ENCODE results near the gene SFI1. TPM values are rescaled to one million over a fixed set of nuclear protein-coding genes. Genes with fewer than 3 reads are reported as not detected.
"Not testable (repeated sequence)": the region's sequence is repeated elsewhere in the genome, so short reads cannot be mapped to it uniquely, and the experiment has no call there.

Gene SFI1
- total and polyA plus RNA-seq, 8 donors, result 10.8 to 60.3 (median 16.4) TPM

- no peak for FAIRE-seq
- no peak overlapping the region for H3K4me3 ChIP-seq
- 69 to 71% methylated on average over 9 of the region's 9 CpGs for WGBS, 2 donors
- H3K4me1 ChIP-seq, result peaks cover 0 to 3% (median 0%) of the 10 kb centered on the region in 3 donors
- H3K36me3 ChIP-seq, result no peaks in the 10 kb centered on the region
- DNase-seq, result no peak
- H3K27ac ChIP-seq, result no peak overlapping the region
- no peaks in the 10 kb centered on the region for H3K9me3 ChIP-seq
- no peaks in the 10 kb centered on the region for H3K27me3 ChIP-seq
- intact Hi-C loops (cut with DNase I), result no loop called here
- peak in 3 of 4 donors; percentile 16 to 32 (median 17) for TF ChIP-seq CTCF (IDR thresholded peaks at IDR 0.05)
- peak in 3 of 4 donors; percentile 57 to 62 (median 61) for ATAC-seq
These were observed 60.4 kb downstream of the SFI1 start for GRCh38 chr22:31556627-31557203.

GRCh38 chr22:31558546-31558945, 62.2 kb downstream of the SFI1 start:
- DNase-seq; ATAC-seq; intact Hi-C loops (cut with DNase I); H3K9me3 ChIP-seq; H3K36me3 ChIP-seq; FAIRE-seq; H3K4me3 ChIP-seq; H3K4me1 ChIP-seq; H3K27me3 ChIP-seq; H3K27ac ChIP-seq: not testable (repeated sequence)
- 87 to 88% methylated on average over 9 of the region's 9 CpGs for WGBS, 2 donors

GRCh38 chr22:31561238-31561887, 65.0 kb downstream of the SFI1 start:
- Histone ChIP-seq H3K27me3 (no peaks in the 10 kb centered on the region), H3K4me1 (peaks cover 0 to 3% (median 0%) of the 10 kb centered on the region in 3 donors), H3K27ac (no peak overlapping the region), H3K9me3 (no peaks in the 10 kb centered on the region), H3K4me3 (no peak overlapping the region), H3K36me3 (no peaks in the 10 kb centered on the region)
- intact Hi-C loops (cut with DNase I), result no loop called here
- WGBS, 2 donors, result 18 to 19% methylated on average over 6 of the region's 6 CpGs
- ATAC-seq (peak; percentile 99 to 100 (median 100)), FAIRE-seq (no peak), DNase-seq (peak; percentile 72 to 89 (median 80))
- peak; percentile 32 to 68 (median 50) for TF ChIP-seq CTCF (IDR thresholded peaks at IDR 0.05)

GRCh38 chr22:31561970-31562369, 65.6 kb downstream of the SFI1 start:
- no peak for FAIRE-seq

GRCh38 chr22:31566484-31566883, 70.1 kb downstream of the SFI1 start:
- no peaks in the 10 kb centered on the region for H3K4me1 ChIP-seq
- H3K4me3 ChIP-seq, result no peak overlapping the region
- no peaks in the 10 kb centered on the region for H3K36me3 ChIP-seq
- no peaks in the 10 kb centered on the region for H3K9me3 ChIP-seq
- no peak for TF ChIP-seq CTCF (IDR thresholded peaks at IDR 0.05)
- WGBS, 2 donors, result 89% methylated on average over 1 of the region's 1 CpG
- intact Hi-C loops (cut with DNase I), result no loop called here
- no peaks in the 10 kb centered on the region for H3K27me3 ChIP-seq
- no peak for DNase-seq
- FAIRE-seq, result no peak
- no peak for ATAC-seq
- no peak overlapping the region for H3K27ac ChIP-seq

More at GRCh38 chr22:31561970-31562369, 65.6 kb downstream of the SFI1 start:
- WGBS, 2 donors, result 93% methylated on average over 2 of the region's 2 CpGs
- no peak overlapping the region for H3K4me3 ChIP-seq
- intact Hi-C loops (cut with DNase I), result no loop called here
- no peaks in the 10 kb centered on the region for H3K27me3 ChIP-seq
- no peaks in the 10 kb centered on the region for H3K9me3 ChIP-seq
- H3K27ac ChIP-seq, result no peak overlapping the region
- ATAC-seq (no peak), DNase-seq (no peak)
- H3K36me3 ChIP-seq, result no peaks in the 10 kb centered on the region
- peaks cover 0 to 3% (median 0%) of the 10 kb centered on the region in 3 donors for H3K4me1 ChIP-seq
- no peak for TF ChIP-seq CTCF (IDR thresholded peaks at IDR 0.05)

All from pancreas (tissue), 10 donors.